Esophagus mucosa (tissue), 1 donor: ENCODE measurements around the gene OTOP2. TPM values are rescaled to one million over a fixed set of nuclear protein-coding genes. Genes with fewer than 3 reads are reported as not detected.

ENCODE experiments used
- ATAC-seq: fragments of 200-7000 bp; cut with Tn5 transposase; one replicate; pipeline ENCODE4 v1.9.1; 2020
- total RNA-seq: library from RNA; stranded (reverse); gene quantifications from one replicate; pipeline ENCODE4 v1.2.4, GENCODE V29; 2023
- donor health status: DM: yes; HTN: yes; CAD: no.

OTOP2 gene
- total RNA-seq, result 0.36 TPM

- ATAC-seq, result no peak
Measured at GRCh38 chr17:74924250-74924948, at the start of gene OTOP2. Gene OTOP2, plus strand, starts transcription at chr17:74924273. Its CDS starts 360 bp downstream, at chr17:74924633.

DNA sequence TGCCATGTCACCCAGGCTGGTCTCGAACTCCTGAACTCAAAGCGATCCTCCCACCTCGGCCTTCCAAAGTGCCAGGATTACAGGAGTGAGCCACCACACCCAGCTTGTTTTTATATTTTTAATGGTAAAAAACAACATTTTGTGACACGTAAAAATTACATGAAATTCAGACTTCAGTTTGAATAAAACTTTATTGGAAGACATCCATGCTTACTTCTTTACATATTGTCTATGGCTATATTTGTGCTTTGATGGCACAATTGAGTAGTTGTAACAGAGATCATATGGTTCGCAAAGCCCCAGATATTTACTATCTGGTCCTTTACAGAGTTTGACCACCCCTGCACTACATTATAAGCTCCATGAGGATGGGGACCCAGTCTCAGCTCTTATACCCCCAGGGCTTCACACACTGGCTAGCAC is 49.4 kb upstream of the OTOP2 start:
- no peak for ATAC-seq

DNA sequence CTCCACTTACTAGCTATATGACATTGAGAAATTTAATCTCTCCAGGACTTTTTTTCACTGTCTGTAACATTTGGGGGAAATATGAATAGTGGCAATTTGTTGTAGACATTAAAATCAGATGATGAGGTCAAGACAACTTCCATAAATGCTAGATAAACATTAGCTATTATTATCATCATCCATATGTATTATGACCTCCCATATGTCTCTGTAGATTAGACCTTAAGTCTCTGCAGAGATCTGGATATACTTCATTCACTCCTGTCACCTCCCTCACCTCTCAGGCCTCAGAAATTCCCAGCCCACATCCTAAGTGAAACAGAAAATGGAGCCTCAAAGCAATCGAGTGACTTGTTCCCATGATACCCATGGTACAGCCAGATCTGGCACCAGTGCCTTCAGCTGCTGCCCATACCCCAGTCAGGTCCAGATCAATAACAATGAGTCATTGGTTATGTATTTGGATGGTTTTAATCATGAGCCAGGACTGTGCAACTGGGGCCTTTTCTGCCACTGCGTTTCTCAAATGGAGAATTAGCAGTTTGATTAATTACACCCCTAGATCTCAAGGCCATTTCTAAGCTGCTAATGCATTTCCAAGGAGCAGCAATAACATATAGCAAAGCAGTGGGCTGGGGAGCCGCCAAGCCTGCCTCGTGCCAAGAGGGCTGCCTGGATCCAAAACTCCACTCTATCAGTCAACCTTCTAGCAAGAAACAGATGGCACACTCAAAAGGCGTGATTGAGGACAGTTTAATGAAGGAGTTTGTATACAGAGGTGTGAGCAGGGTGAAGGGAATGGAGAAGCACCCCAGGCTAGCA is 48.7 kb upstream of the OTOP2 start:
- no peak for ATAC-seq

- ATAC-seq, result no peak
Measured at GRCh38 chr17:74875977-74876593, 48.0 kb upstream of the OTOP2 start.

GRCh38 chr17:74877592-74878548 is 46.2 kb upstream of the OTOP2 start:
- peak; percentile 79 for ATAC-seq

- ATAC-seq, result no peak
Measured at GRCh38 chr17:74878658-74879057, 45.4 kb upstream of the OTOP2 start.

DNA sequence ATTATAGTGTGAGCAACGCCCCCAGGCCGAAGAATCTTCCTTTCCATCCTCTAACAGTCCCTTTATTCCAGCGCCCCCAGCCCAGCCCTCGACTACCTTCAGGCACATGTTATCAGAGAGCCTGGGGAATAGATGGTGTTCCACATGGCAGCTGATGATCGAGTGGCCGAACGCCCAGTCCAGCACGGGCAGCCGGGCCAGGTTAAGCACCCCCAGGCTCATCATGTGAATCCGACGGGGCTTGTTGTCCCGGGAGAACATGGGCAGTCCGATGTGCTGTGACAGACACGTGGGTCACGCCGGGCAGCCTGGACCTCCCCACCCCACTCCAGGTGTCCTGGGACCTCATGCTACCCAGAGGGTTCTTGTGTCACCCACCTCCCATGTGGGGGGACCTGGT is 44.8 kb upstream of the OTOP2 start:
- ATAC-seq, result no peak

GRCh38 chr17:74881073-74881472 is 43.0 kb upstream of the OTOP2 start:
- ATAC-seq, result no peak

GRCh38 chr17:74882517-74883240 is 41.4 kb upstream of the OTOP2 start:
- ATAC-seq, result no peak

GRCh38 chr17:74883241-74883745 is 40.8 kb upstream of the OTOP2 start:
- no peak for ATAC-seq

- ATAC-seq, result no peak
Measured at GRCh38 chr17:74888469-74888868, 35.6 kb upstream of the OTOP2 start.

DNA sequence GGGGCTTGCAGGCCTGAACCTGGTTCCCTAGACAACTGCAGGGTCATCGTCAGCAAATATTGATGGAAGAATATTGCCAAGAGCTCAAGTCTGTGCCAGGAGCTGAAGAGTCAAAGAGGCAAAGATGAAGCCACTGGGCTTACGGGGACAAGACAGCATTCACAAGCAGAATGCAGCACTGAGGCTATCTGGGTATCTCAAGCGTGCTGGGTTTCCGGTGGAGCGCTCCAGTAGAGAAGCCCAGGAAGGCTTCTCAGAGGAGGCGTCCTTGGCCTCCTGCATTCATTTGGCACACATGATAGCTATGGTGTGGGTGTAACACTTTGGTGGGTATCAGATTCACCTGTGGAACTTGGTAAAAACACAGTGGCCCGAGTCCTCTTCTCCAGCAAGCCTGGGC is 33.5 kb upstream of the OTOP2 start:
- no peak for ATAC-seq

- ATAC-seq, result no peak
Measured at GRCh38 chr17:74892013-74892841, 31.8 kb upstream of the OTOP2 start.

GRCh38 chr17:74892974-74893911 is 30.8 kb upstream of the OTOP2 start, which contains the start of gene FADS6:
Gene FADS6, minus strand, starts transcription at chr17:74893633. Its CDS starts 38 bp downstream, at chr17:74893595.
- ATAC-seq, result peak; percentile 50

GRCh38 chr17:74893936-74894671 is 30.0 kb upstream of the OTOP2 start:
- ATAC-seq, result peak; percentile 18

DNA sequence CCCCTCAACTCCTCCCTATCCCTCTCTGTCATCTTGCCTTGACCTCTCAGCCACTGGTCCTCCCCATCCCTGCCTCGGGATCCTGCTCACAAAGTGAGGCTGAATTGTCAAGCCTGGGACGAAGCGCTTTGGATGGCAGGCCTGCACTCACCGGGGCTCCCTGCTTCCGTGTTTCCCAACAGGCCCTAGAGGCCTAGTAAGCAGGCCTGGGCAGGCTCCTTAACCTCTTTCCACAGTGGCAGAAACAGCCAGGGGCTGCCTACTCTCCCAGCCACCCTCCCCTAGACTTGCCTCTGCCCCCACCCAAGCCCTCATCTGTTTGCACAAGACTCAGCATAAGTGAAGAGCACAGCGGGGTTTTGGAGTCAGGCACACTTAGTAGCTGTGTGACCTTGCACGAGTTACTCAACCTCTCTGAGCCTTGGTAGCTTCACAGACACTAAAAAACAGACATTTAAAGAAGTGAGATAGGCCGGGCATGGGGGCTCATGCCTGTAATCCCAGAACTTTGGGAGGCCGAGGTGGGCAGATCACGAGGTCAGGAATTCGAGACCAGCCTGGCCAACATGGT is 25.6 kb upstream of the OTOP2 start:
- ATAC-seq, result peak; percentile 72

DNA sequence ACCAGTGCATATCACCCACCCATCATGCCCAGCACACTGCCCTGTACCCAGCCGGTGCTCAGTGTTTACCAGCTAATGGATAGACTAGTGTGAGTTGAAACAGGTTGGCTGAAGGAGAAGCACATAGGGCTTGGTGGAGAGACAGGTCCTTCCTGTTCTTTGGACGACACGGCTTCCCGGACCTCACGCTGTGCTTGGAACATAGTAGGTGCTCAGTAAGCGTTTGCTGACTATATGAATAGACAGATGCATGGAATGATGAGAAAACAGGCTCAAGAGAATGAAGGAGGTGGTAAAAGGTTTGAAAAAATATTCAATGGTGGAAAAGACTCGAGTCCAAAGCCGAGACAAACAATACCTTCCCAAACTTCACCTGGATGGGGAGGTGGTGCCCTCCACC is 23.9 kb upstream of the OTOP2 start:
- ATAC-seq, result peak; percentile 57
